ENCODE measurements around the gene BCHE.

DNA sequence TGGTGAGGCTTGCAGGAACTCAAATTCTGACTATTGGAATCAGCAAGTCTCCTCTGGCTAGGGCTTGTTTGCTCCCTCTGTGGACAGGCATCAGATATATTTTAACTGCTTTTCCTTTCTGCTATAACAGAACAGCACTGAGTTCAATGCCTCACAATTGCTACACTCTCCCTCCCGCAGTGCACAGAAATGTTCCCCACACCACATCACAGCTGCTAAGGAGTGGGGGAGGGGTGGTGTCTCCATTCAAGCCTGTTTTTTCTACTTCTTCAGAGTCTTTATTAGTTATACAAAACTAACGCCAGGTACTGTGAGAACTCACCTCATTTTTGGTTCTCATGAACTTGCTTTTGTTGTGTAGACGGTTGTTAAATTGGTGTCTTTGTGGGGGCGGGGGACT lies 68.5 kb downstream of the BCHE start:
- no peak for TF ChIP-seq ZBTB8A (tag by site-specific recombination; IDR thresholded peaks at IDR 0.05)
- no peak for TF ChIP-seq TCF7L2 (IDR thresholded peaks at IDR 0.05; ENCODE audit: borderline replicate concordance, low read depth, low read length)
